CD4-positive, alpha-beta T cell treated with Interleukin-4 for 1 hour (primary cell): ENCODE measurements around the gene PHF21A.
"Not testable (repeated sequence)": the region's sequence is repeated elsewhere in the genome, so short reads cannot be mapped to it uniquely, and the experiment has no call there.

Experiments used
- DNase-seq, 2 donors: peaks; one replicate each; pipeline ENCODE4 v3.0.0-alpha.2; 2020 to 2022

Gene PHF21A

GRCh38 chr11:45900916-45901617 is 220.2 kb downstream of the PHF21A start:
- DNase-seq, result no peak

DNA sequence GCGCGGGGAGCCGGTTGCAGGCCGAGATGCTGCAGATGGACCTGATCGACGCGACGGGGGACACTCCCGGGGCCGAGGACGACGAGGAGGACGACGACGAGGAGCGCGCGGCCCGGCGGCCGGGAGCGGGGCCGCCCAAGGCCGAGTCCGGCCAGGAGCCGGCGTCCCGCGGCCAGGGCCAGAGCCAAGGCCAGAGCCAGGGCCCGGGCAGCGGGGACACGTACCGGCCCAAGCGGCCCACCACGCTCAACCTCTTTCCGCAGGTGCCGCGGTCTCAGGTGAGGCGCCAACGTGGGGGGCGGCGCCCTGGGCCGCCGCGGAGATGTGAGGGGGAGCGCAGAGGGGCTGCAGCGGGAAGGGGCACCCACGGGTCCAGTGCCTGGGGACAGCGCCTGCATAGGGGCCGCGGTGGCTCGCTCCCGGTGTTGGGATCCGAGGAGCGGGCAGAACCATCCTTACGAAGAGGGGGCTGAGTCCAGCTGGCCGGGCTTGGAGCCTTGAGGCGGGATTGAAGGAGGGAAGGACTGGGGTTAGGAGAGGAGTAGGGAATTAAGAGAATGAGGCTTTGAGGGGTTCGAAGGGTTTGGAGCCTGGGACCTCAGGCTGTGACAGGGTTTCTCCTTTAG is 221.0 kb downstream of the PHF21A start:
- DNase-seq, result not testable (repeated sequence)

DNA sequence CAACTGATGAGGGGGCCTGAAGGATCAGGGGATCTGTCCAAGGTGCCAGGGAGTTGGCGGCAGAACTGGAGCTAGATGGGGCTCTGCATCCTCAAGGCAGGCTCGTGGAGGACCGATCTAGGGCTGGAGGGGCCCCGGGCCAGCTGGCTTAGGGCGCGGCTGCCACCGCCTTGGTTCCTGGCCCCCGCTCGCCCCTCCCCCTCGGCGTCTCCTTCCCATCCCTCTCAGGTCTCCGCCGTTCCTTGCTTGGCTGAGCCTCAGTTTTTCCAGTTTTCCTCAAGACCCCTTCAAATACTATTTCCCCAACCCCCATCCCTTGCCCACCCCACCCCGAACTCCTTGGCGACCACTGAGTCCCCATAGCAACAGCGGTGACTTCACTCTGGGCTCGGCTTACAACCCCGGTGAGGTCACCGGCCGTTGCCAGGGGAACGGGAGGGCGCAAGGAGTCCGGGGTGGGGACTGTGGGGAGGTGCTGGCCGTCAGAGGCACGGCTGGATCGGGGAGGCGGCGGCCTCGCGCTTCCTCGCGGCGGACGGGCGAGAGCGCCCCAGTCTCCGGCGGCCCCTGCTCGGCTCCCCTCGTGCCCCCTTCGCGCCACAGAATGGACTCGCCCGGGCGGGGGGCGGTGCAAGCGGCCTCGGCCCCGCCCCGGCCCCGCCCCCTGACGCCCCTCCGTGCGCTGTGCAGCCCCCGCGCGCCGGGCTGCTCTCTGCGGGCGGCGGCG is 221.6 kb downstream of the PHF21A start:
- DNase-seq, result peak; percentile 74 to 82

DNA sequence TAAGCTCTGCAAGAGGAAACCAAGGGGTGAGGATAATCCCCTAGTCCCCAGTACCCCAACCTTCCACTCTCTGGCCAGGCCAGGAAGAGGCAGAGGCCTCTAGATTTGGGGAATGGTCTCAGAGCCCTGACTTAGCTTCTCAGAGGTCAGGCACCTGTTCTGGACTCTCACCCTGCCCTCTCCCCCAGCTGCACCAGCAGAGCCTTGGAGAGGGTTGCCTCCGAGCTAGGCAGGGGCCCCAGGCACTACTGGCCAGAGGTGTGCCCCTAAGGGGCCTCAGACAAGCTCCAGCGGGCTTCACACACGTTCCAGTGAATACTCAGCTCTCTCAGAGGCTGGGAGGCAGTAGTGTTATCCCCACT is 222.2 kb downstream of the PHF21A start:
- no peak for DNase-seq

GRCh38 chr11:45897556-45897955 is 223.7 kb downstream of the PHF21A start:
- DNase-seq, result no peak

- DNase-seq, result no peak
Observed at GRCh38 chr11:45896422-45896984, 224.8 kb downstream of the PHF21A start.

DNA sequence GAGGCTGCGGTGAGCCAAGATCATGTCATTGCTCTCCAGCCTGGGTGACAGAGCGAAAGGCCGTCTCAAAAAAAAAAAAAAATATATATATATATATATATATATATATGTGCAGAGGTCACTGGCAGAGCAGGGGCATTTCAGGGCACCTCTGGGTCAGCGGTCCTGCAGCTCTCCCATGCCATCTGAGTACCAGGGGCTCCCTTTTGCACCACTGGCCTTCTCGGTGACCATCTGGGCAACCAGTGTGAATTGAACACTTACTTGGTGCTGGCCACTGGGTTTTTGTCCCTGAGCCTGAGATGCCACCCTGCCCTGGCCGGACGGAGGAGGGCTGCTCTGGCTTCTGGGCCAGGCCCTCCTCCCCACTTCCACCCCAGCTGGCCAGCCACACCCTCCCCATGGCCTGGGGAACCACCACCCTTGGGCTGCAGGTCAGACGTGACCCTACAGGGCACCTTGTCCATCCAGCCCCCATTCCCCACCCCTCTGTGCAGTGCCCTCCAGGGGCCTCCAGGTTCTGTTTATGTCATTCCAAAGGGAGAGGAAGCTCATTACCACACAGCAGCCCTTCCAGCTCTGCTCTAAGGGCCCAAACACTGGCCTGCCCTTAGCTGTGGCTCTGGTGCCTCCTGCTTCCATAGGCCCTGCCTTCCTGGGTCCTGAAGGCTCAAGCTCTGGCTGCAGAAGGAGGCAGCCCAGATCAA is 225.5 kb downstream of the PHF21A start:
- DNase-seq, result no peak

GRCh38 chr11:45894555-45895247 is 226.6 kb downstream of the PHF21A start:
- no peak for DNase-seq

DNA sequence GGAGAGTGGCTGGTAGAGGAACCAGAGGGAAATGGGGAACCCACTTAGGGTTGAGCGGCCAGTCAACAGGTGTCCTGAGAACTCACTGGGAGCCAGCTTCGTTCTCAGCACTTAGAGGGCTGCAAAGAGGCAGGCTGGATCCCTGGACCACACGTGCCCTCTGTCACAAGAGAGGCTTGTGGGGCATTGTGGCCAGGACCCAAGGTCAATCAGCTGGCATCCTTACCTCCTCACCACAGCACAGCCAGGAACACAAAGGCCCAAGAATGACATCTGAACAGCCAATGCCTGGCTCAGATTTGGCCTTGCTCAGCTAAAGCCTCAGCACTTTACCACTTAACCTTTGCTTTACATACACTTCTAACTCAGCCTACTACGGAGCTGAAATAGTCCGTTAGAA is 228.4 kb downstream of the PHF21A start:
- no peak for DNase-seq

DNA sequence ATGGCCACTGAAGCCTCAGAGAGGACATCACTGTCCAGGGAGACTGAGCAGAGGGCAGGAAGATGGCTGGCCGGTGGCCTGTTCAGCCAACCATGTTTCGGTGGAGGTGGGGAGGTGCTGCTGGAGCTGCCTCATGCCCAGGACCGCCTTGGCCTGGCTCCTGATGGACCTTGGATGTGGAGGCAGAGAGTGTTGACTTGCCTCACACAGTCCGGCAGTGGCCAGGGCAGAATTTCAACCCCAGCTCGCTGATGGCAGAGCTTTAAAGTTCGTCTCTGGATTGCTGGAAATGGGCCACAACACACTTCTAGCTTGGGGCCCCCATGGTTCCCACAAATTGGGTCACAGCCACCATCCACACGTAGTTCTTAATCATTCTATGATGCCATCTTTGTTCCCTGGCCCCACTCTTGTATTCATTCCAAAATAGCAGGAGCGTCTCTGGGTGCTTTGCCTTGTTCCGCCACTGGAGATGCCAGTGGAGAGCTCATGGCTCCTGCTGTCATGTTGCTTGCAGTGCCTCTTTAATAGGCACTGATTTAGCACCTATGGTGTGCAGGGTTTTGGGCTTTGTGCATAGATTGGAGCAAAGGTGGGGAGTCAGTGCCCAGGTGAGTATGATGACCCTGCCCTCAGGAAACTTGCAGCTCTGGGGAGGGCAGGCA is 230.2 kb downstream of the PHF21A start:
- no peak for DNase-seq

DNA sequence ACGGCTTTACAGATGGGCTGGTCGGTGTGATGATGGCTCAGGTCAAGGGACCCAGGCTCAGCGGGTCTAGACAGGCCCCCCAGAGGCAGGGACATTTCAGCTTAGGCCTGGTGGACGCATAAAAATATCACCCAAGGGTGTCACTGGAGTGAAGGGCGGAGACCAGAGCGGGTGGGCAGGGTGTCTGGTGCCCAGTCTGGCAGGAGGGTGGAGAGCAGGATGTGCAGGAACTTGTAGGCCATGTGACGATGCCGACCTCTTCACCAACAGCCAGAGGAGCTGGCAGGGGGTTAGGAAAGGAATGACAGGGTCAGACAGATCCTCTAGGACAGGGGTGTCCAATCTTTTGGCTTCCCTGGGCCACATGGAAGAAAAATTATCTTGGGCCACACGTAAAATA is 231.3 kb downstream of the PHF21A start:
- no peak for DNase-seq

DNA sequence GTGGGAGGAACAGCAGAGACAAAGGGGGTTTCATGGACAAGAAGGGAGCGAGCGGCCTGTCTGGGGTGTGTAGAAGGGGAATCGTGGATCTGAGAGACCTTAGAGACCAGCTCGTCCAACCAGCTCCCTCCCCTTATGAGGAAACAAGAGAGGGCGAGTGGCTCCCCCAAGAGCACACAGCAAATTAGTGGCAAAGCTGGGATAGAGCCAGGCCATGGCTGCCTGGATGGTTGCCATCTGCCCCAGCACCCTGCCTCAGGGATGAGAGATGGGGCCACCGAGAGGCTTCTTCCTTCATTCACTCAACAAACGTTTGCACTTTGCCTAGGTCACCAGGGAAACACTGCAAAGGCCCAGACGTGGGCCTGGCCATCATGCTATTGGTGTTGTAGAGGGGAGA is 231.7 kb downstream of the PHF21A start:
- no peak for DNase-seq

GRCh38 chr11:45887587-45887986 is 233.7 kb downstream of the PHF21A start:
- no peak for DNase-seq

DNA sequence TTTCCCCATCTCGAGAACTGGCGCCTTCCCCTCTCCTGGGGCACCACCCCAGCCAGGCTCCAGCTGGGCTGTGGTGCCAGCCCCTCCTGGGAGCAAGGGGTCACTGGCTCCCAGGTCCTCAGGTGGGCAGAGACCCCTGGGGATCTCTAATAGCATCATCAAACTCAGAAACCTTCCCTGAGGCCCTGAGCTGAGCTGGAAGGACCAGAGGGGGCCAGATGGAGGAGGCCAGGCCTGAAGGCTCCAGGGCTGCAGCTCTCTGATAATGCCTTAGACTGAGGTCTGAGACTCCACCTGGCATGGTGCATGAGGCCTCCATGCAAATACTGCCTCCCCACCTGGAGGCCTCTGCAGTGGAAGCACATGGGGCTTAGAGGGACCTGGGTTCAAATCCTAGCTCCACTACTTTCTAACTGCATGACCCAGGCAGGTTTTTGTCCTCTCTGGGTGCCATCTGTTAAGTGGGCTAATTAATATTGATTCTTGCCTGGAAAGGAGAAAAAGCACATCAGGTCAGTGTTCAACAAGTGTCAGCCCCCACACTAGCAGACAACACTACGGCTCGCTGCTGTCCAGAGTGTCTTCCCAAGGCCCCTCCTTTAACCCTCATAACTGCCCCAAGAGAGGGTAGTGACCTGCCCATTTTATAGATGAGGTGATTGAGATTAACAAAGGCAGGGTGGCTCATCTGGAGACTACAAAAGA is 234.3 kb downstream of the PHF21A start:
- no peak for DNase-seq

- no peak for DNase-seq
Observed at GRCh38 chr11:45885921-45886721, 235.1 kb downstream of the PHF21A start.

GRCh38 chr11:45885274-45885920 is 235.9 kb downstream of the PHF21A start, which contains the start of gene MAPK8IP1:
Gene MAPK8IP1, plus strand, starts transcription at chr11:45885651. Its CDS starts 170 bp downstream, at chr11:45885821.
- peak; percentile 38 to 65 for DNase-seq

- no peak for DNase-seq
Observed at GRCh38 chr11:45884596-45885185, 236.6 kb downstream of the PHF21A start.
